DND-41 (cell line): ENCODE data around the gene ZNF672.

ENCODE experiments used
- ATAC-seq: fragments of 200-7000 bp; cut with Tn5 transposase; 3 replicates; pipeline ENCODE4 v1.9.1; 2021; ENCODE audit warnings: low read depth; ENCODE audit not compliant: insufficient read depth
- DNase-seq: peaks from one replicate; pipeline ENCODE4 v3.0.0-alpha.2; 2020
- H2AFZ ChIP-seq: 2 replicates; pipeline ENCODE4 v1.6.0; 2012; ENCODE audit warnings: low read depth, low read length
- H3K27ac ChIP-seq: 2 replicates; pipeline ENCODE4 v1.5.1; 2012; ENCODE audit warnings: low read length, inconsistent platforms
- H3K27me3 ChIP-seq: fragments of 200-600 bp; sonication (generic); 2 replicates; pipeline ENCODE4 v1.6.0; 2012; ENCODE audit warnings: low read length, mild to moderate bottlenecking, inconsistent platforms; ENCODE audit not compliant: insufficient read depth, poor library complexity
- H3K36me3 ChIP-seq: 2 replicates; pipeline ENCODE4 v1.5.1; 2012; ENCODE audit warnings: low read length, inconsistent platforms; ENCODE audit not compliant: insufficient read depth
- H3K4me1 ChIP-seq: 2 replicates; pipeline ENCODE4 v1.5.1; 2012; ENCODE audit warnings: mild to moderate bottlenecking, low read length; ENCODE audit not compliant: insufficient read depth
- H3K4me2 ChIP-seq: 2 replicates; pipeline ENCODE4 v1.6.0; 2012; ENCODE audit warnings: mild to moderate bottlenecking, moderate library complexity, low read length, inconsistent platforms; ENCODE audit not compliant: insufficient read depth
- H3K4me3 ChIP-seq, 2 experiments: fragments of 200-600 bp in 1 of 2; shearing (Covaris generic) in 1 of 2; 2 replicates each; pipeline ENCODE4 v1.5.1; 2012 to 2016; ENCODE audit warnings: inconsistent platforms in 2 of 2, low read length in 2 of 2, mild to moderate bottlenecking in 2 of 2, low read depth in 1 of 2, moderate library complexity in 1 of 2
- H3K79me2 ChIP-seq: 2 replicates; pipeline ENCODE4 v1.6.0; 2012; ENCODE audit warnings: low read length, inconsistent platforms; ENCODE audit not compliant: insufficient read depth
- H3K9ac ChIP-seq: 2 replicates; pipeline ENCODE4 v1.6.0; 2012; ENCODE audit warnings: low read depth, mild to moderate bottlenecking, inconsistent platforms, low read length, moderate library complexity
- H3K9me3 ChIP-seq: 2 replicates; pipeline ENCODE4 v1.5.1; 2012; ENCODE audit warnings: low read length, moderate library complexity, mild to moderate bottlenecking, inconsistent platforms; ENCODE audit not compliant: insufficient read depth, severe bottlenecking
- H4K20me1 ChIP-seq: 2 replicates; pipeline ENCODE4 v1.6.0; 2012; ENCODE audit warnings: low read length; ENCODE audit not compliant: insufficient read depth
- EZH2 ChIP-seq: IDR thresholded peaks from 3 replicates; pipeline ENCODE4 v1.6.1; 2012; ENCODE audit warnings: borderline replicate concordance, low read depth, mild to moderate bottlenecking, moderate library complexity, low read length, inconsistent platforms; ENCODE audit not compliant: severe bottlenecking
- TF ChIP-seq, protein P1 (sequence below): IDR thresholded peaks from 2 replicates; pipeline ENCODE4 v1.5.1; 2012; ENCODE audit warnings: borderline replicate concordance, low read length, moderate library complexity, mild to moderate bottlenecking; ENCODE audit not compliant: poor library complexity, severe bottlenecking; ENCODE audit errors: extremely low read depth

The ZNF672 gene

DNA sequence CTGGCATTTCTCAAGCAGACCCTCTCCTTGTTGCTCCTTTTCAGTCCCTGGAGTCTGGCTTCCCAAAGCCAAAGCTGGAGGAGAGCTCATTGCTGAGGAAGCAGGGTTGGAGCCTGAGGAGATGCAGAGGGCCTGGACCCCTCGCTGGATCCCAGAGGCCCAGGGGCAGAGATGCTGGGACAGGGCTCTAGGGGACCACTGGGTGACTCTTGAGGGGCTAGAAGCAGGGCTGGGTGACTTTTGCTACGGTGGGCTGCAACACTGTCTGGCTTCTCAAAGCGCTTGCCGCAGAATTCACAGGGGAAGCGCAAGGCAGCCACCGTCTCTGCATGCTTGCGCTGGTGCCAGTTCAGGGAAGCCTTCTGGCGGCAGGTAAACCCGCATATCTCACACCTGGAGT, 12.1 kb downstream of the ZNF672 start:
- Histone ChIP-seq H3K79me2 (peaks cover 9% of the 10 kb centered on the region; the same call in 1 of the 2 replicates), H3K4me3 (no peak overlapping the region), H4K20me1 (peaks cover 23% of the 10 kb centered on the region; the same call in 1 of the 2 replicates), H3K27ac (no peak overlapping the region), H3K4me2 (no peak overlapping the region), H3K9me3 (no peaks in the 10 kb centered on the region), H2AFZ (no peak overlapping the region), H3K36me3 (peaks cover 98% of the 10 kb centered on the region), H3K4me1 (no peaks in the 10 kb centered on the region), H3K9ac (no peak overlapping the region), H3K27me3 (no peaks in the 10 kb centered on the region)
- DNase-seq (no peak), ATAC-seq (no peak; the same call in 2 of the 3 replicates)
- TF ChIP-seq, protein P1, sequence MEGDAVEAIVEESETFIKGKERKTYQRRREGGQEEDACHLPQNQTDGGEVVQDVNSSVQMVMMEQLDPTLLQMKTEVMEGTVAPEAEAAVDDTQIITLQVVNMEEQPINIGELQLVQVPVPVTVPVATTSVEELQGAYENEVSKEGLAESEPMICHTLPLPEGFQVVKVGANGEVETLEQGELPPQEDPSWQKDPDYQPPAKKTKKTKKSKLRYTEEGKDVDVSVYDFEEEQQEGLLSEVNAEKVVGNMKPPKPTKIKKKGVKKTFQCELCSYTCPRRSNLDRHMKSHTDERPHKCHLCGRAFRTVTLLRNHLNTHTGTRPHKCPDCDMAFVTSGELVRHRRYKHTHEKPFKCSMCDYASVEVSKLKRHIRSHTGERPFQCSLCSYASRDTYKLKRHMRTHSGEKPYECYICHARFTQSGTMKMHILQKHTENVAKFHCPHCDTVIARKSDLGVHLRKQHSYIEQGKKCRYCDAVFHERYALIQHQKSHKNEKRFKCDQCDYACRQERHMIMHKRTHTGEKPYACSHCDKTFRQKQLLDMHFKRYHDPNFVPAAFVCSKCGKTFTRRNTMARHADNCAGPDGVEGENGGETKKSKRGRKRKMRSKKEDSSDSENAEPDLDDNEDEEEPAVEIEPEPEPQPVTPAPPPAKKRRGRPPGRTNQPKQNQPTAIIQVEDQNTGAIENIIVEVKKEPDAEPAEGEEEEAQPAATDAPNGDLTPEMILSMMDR, result no peak
- no peak for TF ChIP-seq EZH2

DNA sequence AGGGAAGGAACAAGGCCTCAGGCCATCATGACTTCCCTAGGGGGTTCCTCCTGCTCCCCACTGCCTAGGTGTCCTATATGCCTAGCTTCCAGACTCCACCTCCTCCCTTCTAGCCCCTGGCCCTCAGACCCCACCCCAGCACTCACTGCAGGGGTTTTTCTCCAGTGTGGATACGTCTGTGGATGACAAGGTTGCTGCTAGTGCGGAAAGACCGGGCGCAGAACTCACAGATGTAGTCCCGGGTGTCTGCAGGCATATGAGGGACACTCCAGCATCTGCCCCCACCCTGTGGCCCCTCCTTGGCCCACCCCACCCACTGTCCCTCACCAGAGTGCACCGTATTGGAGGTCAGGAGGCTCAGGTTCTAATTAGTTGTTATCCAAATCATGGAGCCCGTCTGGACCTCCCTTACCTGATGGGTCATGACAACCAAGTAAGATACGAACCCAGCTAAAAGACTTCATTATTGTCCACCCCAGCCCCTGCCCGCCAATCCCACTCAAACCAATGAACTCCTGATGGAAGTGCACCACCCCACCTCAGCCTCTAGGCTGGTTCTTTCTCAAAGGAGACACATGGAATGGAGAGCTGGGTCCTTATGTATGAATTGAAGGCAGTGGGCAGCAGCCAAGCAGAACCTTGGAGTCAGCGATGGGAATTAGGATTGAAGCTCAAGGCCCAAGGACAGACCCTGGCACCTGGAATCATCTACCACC, 12.7 kb downstream of the ZNF672 start:
- H3K79me2 ChIP-seq, result peaks cover 9% of the 10 kb centered on the region; the same call in 1 of the 2 replicates
- H3K27ac ChIP-seq, result no peak overlapping the region
- H3K27me3 ChIP-seq, result no peaks in the 10 kb centered on the region
- no peak for DNase-seq
- H3K36me3 ChIP-seq, result peaks cover 98% of the 10 kb centered on the region
- H2AFZ ChIP-seq, result no peak overlapping the region
- H3K9ac ChIP-seq, result no peak overlapping the region
- peaks cover 23% of the 10 kb centered on the region; the same call in 1 of the 2 replicates for H4K20me1 ChIP-seq
- peak; percentile 11; the same call in 1 of the 3 replicates for ATAC-seq
- H3K9me3 ChIP-seq, result no peaks in the 10 kb centered on the region
- H3K4me3 ChIP-seq, result no peak overlapping the region
- 0 out of 2 replicates have a peak, but pooled peaks cover 3% of the 10 kb centered on the region for H3K4me1 ChIP-seq
- H3K4me2 ChIP-seq, result no peak overlapping the region
- TF ChIP-seq, protein P1, result no peak
- TF ChIP-seq EZH2, result no peak

DNA sequence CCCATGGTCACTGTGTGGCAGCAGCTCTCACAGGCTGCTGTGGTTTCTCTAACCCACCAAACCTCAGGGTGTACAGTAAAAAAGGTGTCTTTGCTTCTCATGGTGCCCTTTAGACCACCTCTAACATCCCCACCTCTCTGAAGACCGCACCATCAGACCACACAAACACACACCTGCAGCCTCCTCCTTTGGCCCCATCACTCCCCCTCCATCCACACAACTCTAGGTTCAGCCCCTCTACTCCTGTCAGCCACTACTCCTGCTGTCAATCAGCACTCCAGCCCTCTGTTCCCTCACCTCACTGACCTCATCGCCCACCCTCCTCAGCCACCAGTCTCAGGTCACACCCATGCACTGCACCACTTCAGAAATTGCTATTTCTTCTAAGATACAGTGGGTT, 13.4 kb downstream of the ZNF672 start:
- ATAC-seq (peak; percentile 1; the same call in 1 of the 3 replicates), DNase-seq (no peak)
- Histone ChIP-seq H3K79me2 (peaks cover 13% of the 10 kb centered on the region; the same call in 1 of the 2 replicates), H3K27ac (no peak overlapping the region; the same call in 1 of the 2 replicates), H3K4me2 (no peak overlapping the region), H3K9ac (no peak overlapping the region), H3K9me3 (no peaks in the 10 kb centered on the region), H3K4me1 (peaks cover 9% of the 10 kb centered on the region), H2AFZ (no peak overlapping the region), H3K27me3 (no peaks in the 10 kb centered on the region), H3K4me3 (no peak overlapping the region), H3K36me3 (peaks cover 98% of the 10 kb centered on the region), H4K20me1 (peaks cover 23% of the 10 kb centered on the region; the same call in 1 of the 2 replicates)
- TF ChIP-seq EZH2, result no peak
- TF ChIP-seq, protein P1, result no peak
